Activated T-cell treated with anti-CD3 and anti-CD28 coated beads for 4 hours (primary cell): ENCODE data around the gene PAQR4.

Experiments
- DNase-seq: peaks from one replicate; pipeline ENCODE4 v3.0.0-alpha.2; 2020

Gene PAQR4

DNA sequence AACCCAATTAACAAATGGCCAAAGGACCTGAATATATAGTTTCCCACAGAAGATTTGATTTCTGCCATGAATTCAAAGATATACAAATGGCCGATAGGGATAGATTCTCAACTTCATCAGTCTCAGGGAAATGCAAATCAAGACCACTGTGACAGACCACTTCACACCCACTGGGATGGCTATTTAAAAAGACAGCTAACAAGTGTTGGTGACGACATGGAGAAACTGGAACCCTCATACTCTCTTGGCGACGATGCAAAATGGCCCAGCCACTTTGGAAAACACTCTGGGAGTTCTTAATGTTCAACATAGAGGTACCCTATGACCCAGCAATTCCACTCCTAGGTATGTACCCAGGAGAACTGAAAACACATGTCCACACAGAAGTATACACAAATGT lies 22.5 kb upstream of the PAQR4 start:
- DNase-seq = no peak

DNA sequence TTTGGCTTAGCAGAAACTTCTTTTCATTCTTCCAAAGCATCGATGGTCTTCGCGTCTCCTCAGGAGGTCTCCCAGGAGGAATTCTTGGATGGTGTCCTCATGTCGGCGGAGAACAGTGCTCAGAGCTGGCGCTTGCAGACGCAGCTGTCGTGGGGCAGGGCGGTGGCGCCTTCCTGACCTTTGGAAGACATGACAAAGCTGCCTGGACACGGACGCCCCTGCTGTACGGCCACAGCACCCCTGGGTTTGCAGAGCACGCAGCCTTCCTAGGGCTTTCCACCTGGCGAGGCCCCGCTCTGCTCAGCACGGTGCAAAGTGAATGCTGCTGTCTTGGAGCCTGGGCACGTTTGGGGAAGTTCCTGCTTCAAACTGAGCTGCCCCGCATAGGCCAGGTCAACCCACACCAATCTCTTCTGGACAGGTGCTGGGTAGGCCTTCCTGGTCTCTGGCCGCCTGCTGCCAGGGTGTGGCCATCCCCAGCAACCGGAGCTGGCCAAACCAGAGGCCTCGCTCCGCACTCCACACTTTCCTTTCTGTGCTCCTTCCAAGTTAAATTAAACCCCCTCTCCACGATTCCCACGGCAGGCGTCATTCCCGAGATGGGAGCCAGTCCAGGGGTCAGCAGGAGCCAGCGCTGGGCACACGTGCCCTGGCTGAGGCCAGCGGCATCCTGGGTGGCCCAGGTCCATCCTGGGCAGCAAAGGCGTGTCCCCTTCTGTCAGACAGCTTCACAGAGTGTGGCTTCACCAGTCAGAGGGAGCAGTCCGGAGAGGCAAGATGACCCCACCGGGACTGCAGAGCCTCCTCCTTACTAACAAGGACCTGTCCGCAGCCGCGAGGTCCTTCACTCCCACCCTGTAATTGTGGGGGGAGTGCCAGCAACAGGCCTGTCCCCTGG lies 20.1 kb upstream of the PAQR4 start:
- DNase-seq = no peak

DNA sequence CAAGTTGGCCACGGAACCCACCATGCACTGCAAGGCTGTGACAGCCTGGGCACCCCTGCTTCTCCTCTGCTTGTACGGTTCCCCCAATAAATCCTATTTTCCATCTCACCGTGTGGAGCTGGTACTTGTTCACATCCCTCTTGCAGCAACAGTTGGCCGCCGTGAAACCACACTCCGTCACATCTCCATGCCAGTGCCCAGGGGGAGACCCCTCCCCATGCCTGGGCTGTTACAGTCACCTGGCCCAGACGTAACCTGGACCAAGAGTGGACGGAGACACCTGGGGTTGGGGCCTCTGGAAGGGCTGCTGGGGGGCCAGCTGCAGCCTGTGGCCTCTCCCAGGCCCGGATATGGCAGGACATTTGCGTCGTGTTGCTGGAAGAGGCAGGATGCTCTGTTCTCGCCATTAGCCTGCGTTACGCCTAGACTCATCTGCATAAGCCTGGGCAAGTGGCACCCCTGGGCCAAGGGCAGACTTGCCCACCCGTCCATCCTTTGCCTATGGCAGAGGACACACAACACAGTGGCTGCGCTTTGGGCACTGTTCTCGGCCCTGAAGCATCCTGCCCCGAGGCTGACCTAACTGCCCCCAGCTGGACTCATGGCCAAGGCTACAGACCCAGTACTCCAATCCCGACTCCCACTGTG lies 19.3 kb upstream of the PAQR4 start:
- no peak for DNase-seq

DNA sequence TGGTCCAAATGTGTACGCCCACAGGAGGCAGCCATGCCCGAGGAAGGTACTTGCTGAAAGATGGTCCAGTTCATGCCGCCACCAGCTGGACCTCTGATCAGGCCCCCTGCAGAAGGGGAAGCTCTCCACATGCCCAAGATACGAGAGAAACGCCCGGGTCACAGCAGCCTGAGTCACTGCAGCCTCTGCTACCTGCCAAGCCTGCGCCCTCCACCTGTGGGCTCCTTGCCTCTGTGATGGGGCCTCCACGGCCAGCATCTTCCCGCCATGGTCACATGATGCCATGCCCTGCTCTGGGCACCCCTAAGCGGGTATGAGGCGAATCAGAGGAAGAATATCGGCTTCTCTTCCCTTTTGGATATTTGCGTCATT lies 18.8 kb upstream of the PAQR4 start:
- DNase-seq = no peak

DNA sequence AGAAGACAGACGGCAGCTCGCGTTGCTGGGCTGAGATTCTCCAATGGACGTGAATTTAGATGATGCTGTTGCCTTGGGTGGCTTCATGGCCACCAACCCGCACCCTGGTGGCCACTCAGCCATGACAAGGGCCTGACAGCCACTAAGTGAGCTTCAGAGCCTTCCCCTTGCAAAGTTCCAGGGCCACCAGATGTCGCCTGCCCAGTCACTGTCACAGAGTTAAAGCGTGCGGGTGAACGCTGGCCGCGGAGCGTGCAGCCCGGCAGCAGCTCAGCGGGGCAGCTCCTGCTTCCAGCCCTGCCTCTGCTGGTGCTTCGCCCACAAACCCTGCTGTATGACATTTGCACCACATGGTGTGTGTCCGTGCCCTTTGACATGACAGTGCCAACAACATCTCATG lies 18.4 kb upstream of the PAQR4 start:
- no peak for DNase-seq

DNA sequence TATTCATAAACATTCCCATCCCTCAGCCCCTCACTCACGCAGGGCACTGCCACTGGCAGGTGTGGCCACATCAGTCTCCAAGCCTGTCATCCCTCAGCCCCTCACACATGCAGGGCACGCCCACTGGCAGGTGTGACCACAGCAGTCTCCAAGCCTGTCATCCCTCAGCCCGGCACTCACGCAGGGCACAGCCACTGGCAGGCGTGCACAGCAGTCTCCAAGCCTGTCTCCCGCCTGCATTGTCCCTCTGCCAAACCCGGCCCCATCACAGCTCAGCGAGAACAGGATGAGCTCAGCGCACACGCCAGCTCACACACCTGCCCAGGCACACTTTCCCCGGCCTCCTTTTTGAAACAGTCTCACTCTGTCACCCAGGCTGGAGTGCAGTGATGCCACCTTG lies 16.5 kb upstream of the PAQR4 start:
- no peak for DNase-seq

DNA sequence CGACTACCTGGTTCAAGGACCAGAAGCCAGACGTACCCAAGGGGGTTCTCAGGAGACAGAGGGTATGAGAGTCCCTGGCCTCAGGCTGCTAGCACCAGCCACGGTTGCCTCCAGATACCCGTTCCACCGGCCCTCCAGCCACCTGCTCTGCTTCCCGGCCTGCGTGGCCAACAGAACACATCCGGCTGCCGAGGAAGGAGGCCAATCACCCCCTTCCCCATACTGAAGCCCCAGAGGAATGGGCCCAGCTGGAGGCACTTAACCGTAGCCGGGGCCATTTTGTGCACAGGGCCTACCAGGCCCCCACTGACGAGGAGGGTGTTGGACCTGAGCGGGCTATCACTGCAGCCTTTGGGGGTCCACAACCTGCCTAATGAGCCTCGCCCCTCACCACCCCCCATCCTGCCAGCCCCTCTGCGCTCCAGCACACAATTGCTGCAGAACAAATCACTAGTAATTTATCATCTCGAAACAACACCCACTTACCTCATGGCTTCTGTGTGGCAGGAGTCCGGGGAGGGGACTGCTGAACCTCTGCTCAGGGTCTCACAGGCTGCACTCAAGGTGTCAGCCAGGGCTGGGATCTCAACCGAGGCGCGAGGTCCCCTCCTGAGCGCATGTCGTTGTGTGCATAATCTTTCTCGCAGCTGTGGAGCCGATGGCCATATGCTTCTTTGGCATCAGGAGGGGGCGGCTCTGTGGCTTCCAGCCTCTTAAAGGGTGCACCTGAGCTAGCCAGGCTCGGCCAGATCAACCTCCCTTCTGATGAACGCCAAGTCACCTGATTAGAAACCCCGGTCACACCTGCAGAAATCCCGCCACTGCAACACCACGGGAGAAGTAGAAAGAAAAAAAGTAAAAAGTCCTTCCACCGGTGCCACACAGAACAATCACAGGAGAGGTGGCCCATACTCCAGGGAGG lies 15.2 kb upstream of the PAQR4 start:
- DNase-seq = no peak

GRCh38 chr16:2954656-2955381 lies 14.3 kb upstream of the PAQR4 start:
- no peak for DNase-seq

- DNase-seq = no peak
These were observed 13.7 kb upstream of the PAQR4 start for GRCh38 chr16:2955438-2955778.

GRCh38 chr16:2955779-2956578 lies 13.2 kb upstream of the PAQR4 start:
- no peak for DNase-seq

DNA sequence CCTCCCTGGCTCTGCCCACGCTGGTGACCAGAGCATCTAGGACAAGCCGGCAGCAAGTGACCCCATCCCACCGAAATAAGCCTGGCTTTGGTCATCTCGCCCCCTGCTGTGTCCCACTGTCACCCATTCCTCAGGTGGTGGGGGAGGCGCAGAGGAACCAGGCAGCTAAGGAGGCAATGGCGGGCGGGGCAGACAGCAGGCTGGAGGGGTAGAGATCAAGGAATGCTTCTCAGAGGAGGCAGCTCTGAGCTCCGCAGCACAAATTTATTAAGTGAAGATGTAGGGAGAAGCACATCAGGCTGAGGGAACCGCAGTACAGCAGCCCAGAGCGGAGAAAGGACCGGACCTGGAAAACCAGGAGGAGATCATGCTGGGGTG lies 12.6 kb upstream of the PAQR4 start:
- DNase-seq = no peak

- no peak for DNase-seq
These were observed 9.9 kb upstream of the PAQR4 start for GRCh38 chr16:2959206-2959605.

DNA sequence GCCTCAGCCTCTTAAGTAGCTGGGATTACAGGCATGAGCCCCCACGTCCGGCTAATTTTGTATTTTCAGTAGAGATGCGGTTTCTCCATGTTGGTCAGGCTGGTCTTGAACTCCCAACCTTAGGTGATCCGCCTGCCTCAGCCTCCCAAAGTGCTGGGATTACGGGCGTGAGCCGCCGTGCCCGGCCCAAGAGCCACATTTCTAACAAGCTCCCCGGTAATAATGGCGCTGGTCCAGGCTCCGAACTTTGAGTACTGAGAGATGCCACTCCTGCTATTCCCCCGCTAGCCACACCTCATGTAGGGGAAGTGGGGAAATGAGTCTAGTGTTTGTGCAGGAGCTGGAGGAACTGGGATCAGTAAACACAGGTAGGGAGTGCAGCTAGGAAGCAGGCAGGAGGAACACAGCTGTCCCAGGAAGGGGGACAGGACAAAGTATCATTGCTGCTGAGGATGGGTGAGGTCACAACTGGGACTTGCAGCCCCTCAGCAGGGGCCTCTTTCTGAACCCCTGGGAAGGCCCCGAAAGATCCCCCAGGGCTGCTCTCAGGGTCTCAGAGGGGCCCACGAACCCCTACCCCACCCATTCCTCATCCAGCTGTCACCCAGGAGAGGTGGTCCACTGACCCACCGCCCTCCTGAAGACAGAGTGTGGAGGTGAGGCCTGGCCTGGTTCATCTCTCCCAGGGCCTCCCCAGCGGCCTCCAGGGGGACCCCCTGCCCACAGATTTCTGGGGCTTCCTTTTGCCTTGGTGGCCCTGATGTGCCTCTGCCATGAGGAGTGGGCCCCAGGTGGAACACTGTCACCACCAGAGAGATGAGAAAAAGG lies 8.8 kb upstream of the PAQR4 start:
- no peak for DNase-seq

GRCh38 chr16:2962334-2963073 lies 6.6 kb upstream of the PAQR4 start:
- no peak for DNase-seq

DNA sequence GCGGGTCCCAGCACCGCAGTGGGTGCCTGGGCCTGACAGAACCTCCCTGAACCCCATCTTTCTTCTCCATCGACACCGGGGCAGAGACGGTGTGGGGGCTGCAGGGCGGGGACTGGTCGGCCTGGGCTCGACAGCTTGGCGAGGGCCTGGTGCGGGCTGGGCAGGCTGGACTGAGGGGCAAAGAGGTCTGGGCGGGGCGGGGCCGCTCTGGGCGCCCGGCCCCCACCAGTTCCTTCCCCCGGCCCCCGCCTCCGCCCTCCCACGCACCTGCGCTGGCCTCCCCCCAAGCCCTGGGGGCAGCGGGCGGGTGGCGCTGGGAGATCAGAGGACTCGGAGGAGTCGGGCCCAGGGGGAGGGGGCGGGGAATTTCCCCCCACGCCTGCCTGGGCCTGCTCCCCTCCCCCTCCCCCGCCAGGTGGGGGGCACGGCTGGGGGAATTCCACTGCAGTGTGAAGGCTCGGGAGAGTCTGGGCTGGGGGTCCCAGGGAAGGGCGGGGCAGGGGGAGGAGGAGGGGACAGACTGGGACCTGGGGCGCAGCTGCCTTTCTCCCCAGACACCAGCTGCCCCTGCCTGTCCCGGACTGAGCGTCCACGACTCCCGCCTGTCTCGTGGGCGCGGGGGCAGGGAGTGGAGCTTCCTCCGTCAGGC lies 6.0 kb upstream of the PAQR4 start:
- peak; percentile 52 for DNase-seq

- peak; percentile 40 for DNase-seq
These were observed 5.2 kb upstream of the PAQR4 start, which contains the start of gene KREMEN2 for GRCh38 chr16:2963723-2964474. Gene KREMEN2, plus strand, starts transcription at chr16:2964275. Its CDS starts 246 bp downstream, at chr16:2964521.

DNA sequence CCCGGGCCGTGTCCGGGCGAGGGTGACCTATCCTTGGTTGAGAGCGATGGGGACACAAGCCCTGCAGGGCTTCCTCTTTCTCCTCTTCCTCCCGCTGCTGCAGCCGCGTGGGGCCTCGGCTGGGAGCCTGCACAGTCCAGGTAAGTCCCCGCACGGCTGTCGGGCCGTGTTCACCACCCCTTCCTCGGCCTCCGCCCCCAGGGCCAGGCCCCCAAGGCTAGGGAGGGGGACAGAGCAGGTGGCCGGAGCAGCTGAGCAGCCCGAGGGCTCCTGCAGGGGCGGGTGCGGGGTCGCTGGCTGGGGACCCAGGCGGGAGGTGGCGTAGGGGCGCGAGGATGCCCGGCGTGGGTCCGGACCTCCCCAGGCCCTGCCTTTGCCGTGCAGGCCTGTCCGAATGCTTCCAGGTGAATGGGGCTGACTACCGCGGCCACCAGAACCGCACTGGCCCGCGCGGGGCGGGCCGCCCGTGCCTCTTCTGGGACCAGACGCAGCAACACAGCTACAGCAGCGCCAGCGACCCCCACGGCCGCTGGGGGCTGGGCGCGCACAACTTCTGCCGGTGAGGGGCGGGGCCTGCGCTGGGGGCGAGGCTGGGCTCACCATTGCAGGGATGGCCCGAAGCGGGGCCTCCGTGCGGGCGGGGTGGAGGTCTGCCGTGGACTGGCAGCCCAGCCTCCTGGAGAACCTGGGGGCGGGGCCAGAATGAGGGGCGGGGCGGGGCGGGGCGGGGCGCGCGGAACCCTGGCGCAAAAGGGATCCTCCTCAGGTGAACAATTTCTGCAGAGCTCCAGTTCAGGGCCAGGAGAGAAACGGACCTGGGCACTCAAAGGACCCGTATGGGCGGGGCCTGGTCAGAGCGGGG lies 4.4 kb upstream of the PAQR4 start:
- DNase-seq = no peak
